HPDE6-E6E7 (cell line): ENCODE results near the gene KRTAP2-1.
"Not testable (repeated sequence)": the region's sequence is repeated elsewhere in the genome, so short reads cannot be mapped to it uniquely, and the experiment has no call there.

Source experiments
- DNase-seq: peaks from one replicate; pipeline ENCODE4 v3.0.0; 2011; ENCODE audit warnings: missing footprints; ENCODE audit errors: extremely low spot score

Gene KRTAP2-1

DNA sequence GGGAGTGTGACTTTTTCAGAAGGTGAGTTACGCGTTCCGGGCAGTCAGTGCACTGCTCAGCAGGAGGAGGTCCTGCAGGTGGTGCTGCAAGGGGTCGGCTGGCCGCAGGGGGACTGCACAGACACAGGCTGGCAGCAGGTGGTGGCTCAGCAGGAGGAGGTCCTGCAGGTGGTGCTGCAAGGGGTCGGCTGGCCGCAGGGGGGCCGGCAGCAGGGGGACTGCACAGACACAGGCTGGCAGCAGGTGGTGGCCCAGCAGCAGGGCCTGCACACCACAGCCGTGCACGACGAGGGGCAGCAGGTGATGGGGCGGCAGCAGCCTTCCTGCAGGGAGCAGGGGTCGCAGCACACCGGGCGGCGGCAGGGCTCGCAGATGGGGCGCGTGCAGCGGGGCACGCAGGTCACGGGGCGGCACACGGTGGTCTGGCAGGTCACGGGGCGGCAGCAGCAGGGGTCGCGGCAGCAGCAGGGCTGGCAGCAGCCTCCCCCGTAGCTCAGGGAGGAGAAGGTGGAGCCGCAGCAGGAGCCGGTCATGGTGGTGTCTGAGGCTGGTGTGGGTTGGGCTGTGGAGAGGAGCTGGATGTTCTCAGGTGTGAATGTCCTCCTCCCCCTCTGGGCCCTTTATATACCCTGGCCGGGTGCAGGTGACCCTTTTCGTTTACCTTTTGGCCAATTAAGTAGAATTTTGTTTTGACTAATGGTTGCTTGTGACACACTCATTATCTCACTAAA, at the start of gene KRTAP2-1:
TSS of gene KRTAP2-1 (minus strand) at position 582 of the 731 bp plus-strand sequence. CDS start at position 533, 49 bp downstream.
- not testable (repeated sequence) for DNase-seq

GRCh38 chr17:41096055-41096454, 48.9 kb upstream of the KRTAP2-1 start:
- DNase-seq, result no peak

GRCh38 chr17:41088760-41089352, 41.7 kb upstream of the KRTAP2-1 start:
- DNase-seq, result not testable (repeated sequence)

GRCh38 chr17:41084100-41084856, 37.2 kb upstream of the KRTAP2-1 start, which contains the start of gene KRTAP4-7:
KRTAP4-7 (plus strand) TSS chr17:41084150; CDS start chr17:41084207, 57 bp downstream.
- DNase-seq, result not testable (repeated sequence)

DNA sequence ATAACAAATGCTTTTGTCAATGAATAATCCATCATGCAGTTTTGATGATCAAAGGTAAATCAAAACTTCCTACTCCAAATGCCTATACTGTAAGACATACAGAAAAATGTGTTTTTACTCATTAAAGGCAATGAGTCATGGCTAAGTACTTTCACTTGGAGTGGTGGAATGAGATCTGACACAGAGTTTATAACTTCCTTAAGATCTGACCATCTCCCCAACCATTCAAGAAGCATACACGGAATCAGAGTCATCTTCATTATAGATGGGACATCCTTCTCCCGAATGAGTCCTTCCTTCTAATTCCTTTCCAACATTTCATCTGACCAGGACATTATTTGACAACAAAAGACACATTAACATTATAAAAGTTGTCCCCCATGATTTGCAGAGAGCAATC, 36.3 kb upstream of the KRTAP2-1 start:
- DNase-seq, result not testable (repeated sequence)

DNA sequence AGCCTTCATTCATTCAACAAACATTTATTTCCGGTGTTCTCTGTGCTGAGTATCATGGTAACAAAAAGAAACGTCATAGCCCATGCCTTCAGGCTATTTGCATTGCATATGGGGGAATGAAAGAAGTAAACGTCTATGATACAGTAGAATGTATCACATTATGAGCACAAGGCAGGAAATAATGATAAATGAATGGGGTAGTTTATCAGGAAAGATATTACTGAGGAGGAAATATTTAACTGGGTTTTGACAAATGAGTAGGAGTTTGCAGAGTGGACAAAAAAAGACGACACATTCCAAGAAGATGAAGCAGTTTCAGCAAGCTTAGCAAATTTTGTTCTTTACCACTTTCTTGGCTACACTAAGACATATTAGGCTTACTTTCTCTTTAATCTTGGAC, 35.5 kb upstream of the KRTAP2-1 start:
- DNase-seq, result no peak

DNA sequence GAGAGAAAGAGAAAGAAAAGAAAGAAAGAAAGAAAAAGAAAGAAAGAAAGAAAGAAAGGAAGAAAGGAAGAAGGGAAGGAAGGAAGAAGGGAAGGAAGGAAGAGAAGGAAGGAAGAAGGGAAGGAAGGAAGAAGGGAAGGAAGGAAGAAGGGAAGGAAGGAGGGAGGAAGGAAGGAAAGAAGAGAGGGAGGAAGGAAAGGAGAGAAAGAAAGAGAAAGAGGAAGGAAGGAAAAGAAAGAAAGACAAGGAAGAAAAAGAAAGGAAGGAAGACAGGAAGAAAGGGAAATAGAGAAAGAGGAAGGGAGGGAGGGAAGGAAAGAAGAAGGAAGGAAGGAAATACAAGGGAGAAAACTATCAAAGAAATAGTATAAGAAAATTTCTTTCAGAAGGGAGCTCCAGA, 29.7 kb upstream of the KRTAP2-1 start:
- no peak for DNase-seq

- DNase-seq, result no peak
Observed at GRCh38 chr17:41073676-41074075, 26.6 kb upstream of the KRTAP2-1 start.

DNA sequence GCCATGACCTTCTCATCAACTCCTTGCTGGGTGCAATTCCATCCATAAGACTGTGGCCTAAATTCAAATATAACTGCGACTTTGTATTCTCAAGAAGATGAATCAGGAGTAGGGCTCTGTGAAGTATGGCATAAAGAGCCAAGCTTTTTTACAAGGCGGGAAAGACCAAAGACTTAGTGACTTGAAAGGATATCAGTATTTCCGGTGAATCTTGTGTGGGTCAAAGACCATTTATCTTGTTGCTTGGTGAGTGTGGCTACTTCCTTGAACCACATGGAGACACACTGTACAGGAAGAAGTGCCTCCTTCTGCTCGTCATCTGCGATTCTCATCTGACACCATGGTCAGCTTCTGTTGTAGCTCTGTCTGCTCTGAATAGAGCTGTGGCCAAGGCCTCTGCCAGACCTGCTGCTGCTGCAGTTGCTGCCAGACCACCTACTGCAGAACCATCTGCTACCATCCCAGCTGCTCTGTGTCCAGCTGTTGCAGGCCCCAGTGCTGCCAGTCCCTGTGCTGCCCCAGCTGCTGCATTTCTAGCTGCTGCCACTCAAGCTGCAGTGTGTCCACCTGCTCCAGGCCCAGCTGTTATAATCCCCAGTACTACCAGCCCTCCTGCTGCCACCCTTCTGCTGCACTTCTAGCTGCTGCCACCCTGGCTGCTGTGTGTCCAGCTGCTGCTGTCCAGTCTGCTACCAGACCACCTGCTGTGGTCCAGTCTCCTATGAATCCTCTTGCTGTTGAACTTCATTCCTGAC, 24.7 kb upstream of the KRTAP2-1 start:
- no peak for DNase-seq

DNA sequence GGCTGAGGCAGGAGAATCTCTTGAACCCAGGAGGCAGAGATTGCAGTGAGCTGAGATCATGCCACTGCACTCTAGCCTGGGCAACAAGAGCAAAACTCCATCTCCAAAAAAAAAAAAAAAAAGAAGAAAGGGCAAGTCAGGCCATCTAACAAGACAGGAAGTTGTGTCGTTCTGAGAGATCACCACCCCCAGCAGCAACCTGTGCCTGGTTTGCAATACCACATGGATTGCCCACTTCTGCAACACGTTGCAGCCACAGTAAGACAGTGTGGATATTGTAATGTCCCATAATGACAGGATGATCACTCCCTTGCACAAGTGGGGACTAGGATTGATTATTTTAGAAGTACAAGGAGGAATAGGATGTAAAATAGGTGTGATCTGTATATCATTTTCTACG, 21.9 kb upstream of the KRTAP2-1 start:
- no peak for DNase-seq

DNA sequence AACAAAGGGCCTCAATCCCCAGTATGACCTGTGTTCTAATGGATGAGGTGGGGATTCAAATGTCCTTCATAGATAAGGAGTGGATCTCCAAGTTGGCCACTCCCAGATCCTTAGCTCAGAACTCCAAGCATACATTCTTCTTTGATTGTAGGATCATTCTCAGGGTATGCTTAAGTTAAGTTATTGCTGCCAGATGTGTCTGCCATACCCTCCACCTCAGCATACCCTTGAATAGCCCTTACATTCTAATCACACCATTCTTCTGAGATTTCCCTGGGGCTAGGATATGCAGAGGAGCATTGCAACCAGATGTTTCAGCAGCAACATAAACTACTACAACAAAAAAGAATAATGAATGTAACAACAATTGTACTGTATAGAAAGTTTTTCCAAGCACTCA, 20.2 kb upstream of the KRTAP2-1 start:
- no peak for DNase-seq

GRCh38 chr17:41065829-41066624, 18.9 kb upstream of the KRTAP2-1 start, which contains the start of gene KRTAP2-4:
KRTAP2-4 (minus strand) TSS chr17:41065879; CDS start chr17:41065845, 34 bp downstream.
- DNase-seq, result peak; percentile 48

DNA sequence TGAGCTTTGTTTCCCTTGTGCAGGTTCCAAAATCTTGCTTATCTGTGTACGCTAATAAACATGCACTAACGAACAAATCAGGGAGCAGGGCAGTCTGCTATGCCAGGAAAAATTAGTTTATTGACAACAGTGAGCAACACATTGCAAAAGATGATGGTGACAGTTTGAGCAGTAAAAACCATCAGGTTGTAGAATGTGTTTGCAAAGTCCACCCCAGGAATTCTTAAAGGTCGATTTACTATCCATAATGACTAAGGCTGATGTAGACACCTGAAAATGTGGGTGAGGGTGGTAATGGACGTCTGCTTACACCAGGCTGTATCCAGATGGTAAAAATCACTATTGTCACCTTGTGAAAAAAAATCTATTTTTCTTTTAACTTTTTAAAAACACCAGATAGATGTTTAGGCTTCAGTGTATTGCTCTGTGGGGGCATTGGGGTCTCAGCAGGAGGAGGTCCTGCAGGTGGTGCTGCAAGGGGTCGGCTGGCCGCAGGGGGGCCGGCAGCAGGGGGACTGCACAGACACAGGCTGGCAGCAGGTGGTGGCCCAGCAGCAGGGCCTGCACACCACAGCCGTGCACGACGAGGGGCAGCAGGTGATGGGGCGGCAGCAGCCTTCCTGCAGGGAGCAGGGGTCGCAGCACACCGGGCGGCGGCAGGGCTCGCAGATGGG, 18.0 kb upstream of the KRTAP2-1 start:
- DNase-seq, result not testable (repeated sequence)

GRCh38 chr17:41064301-41064700, 17.2 kb upstream of the KRTAP2-1 start:
- no peak for DNase-seq

GRCh38 chr17:41063449-41063848, 16.3 kb upstream of the KRTAP2-1 start:
- no peak for DNase-seq

DNA sequence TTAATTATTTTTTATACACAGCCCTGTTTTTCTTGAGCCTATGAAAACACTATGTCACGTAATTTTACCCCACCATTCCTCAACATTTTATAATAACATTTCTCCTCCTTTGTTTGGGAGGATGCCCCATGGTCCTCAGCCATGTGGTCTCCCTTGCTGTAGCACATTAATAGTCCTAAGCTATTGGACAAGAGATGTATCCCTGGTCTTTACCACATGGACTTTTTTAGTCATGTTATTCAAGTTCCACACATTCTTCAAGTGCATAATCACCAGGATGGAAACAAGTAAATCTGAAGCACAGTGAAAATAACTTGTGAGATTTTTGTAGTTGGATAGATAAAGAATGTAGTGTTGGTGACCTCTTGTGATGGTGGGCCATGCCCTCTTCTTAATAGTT, 14.8 kb upstream of the KRTAP2-1 start:
- no peak for DNase-seq

DNA sequence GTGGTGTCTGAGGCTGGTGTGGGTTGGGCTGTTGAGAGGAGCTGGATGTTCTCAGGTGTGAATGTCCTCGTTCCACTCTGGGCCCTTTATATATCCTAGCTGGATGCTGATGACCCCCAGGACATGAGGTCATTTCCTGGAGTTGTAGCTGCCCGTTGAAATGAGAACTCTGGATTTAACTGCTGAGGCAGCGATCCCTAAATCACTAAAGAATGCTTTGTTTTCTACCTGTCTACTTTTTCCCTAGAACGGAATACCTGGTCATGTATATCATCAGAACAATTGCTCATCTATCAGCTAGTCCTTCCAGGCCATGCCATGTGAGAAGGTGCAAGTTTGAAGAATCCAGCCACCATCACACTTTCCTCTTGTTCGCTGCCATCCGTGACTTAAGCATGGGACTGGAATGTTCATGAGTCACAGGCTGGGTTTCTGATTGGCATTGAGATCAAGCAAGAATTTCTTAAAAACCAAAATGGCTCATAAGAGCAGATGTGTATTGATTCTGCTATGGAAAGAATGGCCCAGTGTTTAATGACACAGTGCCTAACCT, 13.0 kb upstream of the KRTAP2-1 start, which contains the start of gene KRTAP2-3:
TSS of gene KRTAP2-3 (minus strand) at position 63 of the 553 bp plus-strand sequence. CDS start 64 bp downstream, outside the sequence.
- DNase-seq, result peak; percentile 50

DNA sequence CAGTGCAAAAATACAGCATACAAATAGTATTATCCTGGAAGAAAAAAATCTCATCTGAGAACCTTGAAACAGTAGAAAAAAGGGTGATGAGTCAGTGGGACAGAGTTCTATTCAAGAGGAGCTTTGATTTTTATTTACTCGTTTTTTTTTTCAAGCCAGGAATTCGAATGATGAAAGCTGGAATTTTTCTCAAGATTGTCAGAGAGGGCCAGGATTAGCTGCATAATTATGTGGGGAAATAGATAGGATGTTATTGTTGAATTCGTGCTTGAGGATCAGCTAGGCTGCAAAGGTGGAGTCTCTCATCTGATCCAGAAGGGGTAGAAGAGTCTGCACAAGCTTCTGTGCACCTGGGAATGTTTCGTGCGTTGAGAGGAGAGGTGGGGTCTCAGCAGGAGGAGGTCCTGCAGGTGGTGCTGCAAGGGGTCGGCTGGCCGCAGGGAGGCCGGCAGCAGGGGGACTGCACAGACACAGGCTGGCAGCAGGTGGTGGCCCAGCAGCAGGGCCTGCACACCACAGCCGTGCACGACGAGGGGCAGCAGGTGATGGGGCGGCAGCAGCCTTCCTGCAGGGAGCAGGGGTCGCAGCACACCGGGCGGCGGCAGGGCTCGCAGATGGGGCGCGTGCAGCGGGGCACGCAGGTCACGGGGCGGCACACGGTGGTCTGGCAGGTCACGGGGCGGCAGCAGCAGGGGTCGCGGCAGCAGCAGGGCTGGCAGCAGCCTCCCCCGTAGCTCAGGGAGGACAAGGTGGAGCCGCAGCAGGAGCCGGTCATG, 12.3 kb upstream of the KRTAP2-1 start:
- peak; percentile 31 for DNase-seq

GRCh38 chr17:41058741-41059140, 11.6 kb upstream of the KRTAP2-1 start:
- DNase-seq, result no peak
